Panc1 (cell line): ENCODE results near the gene CIB4. TPM values are rescaled to one million over a fixed set of nuclear protein-coding genes. Genes with fewer than 3 reads are reported as not detected.

Source experiments
- ATAC-seq: fragments of 200-7000 bp; cut with Tn5 transposase; 2 replicates; pipeline ENCODE4 v1.9.1; 2020; ENCODE audit warnings: mild to moderate bottlenecking, moderate library complexity
- BruUV-seq: library from RNA; stranded (reverse); fragments of 400-500 nt; replicated peaks from 2 replicates; lab custom pipeline; 2021; lab: Mats Ljungman, UMichigan
- CTCF ChIA-PET: fragments of 300-600 bp; sonication (Branson Sonifier 250); formaldehyde crosslinking; loops from one replicate; lab custom pipeline; 2022; ENCODE audit warnings: antibody characterized with exemption; lab: Charles Lee
- POLR2A ChIA-PET: fragments of 300-600 bp; sonication (Branson Sonifier 250); formaldehyde crosslinking; loops from one replicate; lab custom pipeline; 2022; ENCODE audit warnings: antibody characterized with exemption; lab: Charles Lee
- DNase-seq: peaks from one replicate; pipeline ENCODE4 v3.0.0-alpha.2; 2010; ENCODE audit warnings: low read depth, low spot score
- H3K27ac ChIP-seq: 2 replicates; pipeline ENCODE4 v1.5.1; 2011; ENCODE audit warnings: mild to moderate bottlenecking, low read length, inconsistent platforms
- H3K27me3 ChIP-seq: fragments of 200-500 bp; sonication (Bioruptor generic); 2 replicates; pipeline ENCODE4 v1.6.0; 2014; ENCODE audit warnings: low read length, inconsistent platforms; ENCODE audit not compliant: control insufficient read depth, insufficient read depth
- H3K36me3 ChIP-seq: fragments of 200-500 bp; sonication (Bioruptor generic); 2 replicates; pipeline ENCODE4 v1.5.1; 2014; ENCODE audit warnings: inconsistent platforms, mild to moderate bottlenecking, low read length, moderate library complexity; ENCODE audit not compliant: control insufficient read depth, insufficient read depth
- H3K4me1 ChIP-seq: 2 replicates; pipeline ENCODE4 v1.5.1; 2011; ENCODE audit warnings: inconsistent platforms, mild to moderate bottlenecking, low read length, moderate library complexity; ENCODE audit not compliant: control insufficient read depth, insufficient read depth
- H3K4me3 ChIP-seq, 2 experiments: 2 replicates each; pipeline ENCODE4 v1.5.1; 2011 to 2012; ENCODE audit warnings: low read depth in 2 of 2, low read length in 2 of 2, mild to moderate bottlenecking in 2 of 2, inconsistent platforms in 1 of 2, moderate library complexity in 1 of 2
- H3K9me3 ChIP-seq: fragments of 200-500 bp; sonication (Bioruptor generic); 2 replicates; pipeline ENCODE4 v1.5.1; 2014; ENCODE audit warnings: low read depth, mild to moderate bottlenecking, inconsistent platforms, low read length, moderate library complexity; ENCODE audit not compliant: control insufficient read depth, insufficient read depth
- CTCF ChIP-seq: fragments of 450-650 bp; IDR thresholded peaks from 2 replicates; pipeline ENCODE4 v1.5.1; 2017; ENCODE audit warnings: mild to moderate bottlenecking
- POLR2AphosphoS5 ChIP-seq: IDR thresholded peaks from 2 replicates; pipeline ENCODE4 v1.6.1; 2012; ENCODE audit warnings: mild to moderate bottlenecking, low read depth, low read length, moderate library complexity
- SIN3A ChIP-seq: IDR thresholded peaks from 2 replicates; pipeline ENCODE4 v1.6.1; 2012; ENCODE audit warnings: low read depth, mild to moderate bottlenecking, low read length, moderate library complexity, borderline replicate concordance; ENCODE audit not compliant: insufficient read depth
- TCF7L2 ChIP-seq: IDR thresholded peaks from 2 replicates; pipeline ENCODE4 v1.6.1; 2011; ENCODE audit warnings: mild to moderate bottlenecking, low read depth, low read length, inconsistent platforms
- in situ Hi-C: cut with HindIII; loops from 2 replicates; pipeline ENCODE4 v1.10.0; 2016; ENCODE audit warnings: low sequenced_read_pairs, low pct_unique_long_range_greater_than_20kb
- intact Hi-C: fragments of 100-400 bp; cut with micrococcal nuclease; formaldehyde crosslinking; loops from one replicate; pipeline ENCODE4 v1.10.0; 2022; ENCODE audit not compliant: unreplicated experiment
- total RNA-seq: library from RNA; stranded (reverse); gene quantifications from one replicate; pipeline ENCODE4 v1.2.1, GENCODE V29; 2021; ENCODE audit not compliant: unreplicated experiment
- TF ChIP-seq, protein P1 (sequence below), 2 experiments: IDR thresholded peaks; 2 replicates each; pipeline ENCODE4 v1.6.1; 2011 to 2012; ENCODE audit warnings: low read depth in 2 of 2, control low read depth in 1 of 2, low read length in 1 of 2, mild to moderate bottlenecking in 1 of 2, moderate library complexity in 1 of 2; ENCODE audit not compliant: insufficient read depth in 1 of 2

The CIB4 gene
- total RNA-seq, 1 experiment from 2014 or later: 0.33 TPM

GRCh38 chr2:26670931-26671460 lies 29.8 kb upstream of the CIB4 start:
- no peaks in the 10 kb centered on the region for H3K9me3 ChIP-seq
- ChIA-PET POLR2A (no interaction called here), CTCF (no interaction called here)
- H3K27ac ChIP-seq: no peak overlapping the region
- TF ChIP-seq TCF7L2 (no peak), CTCF (no peak), POLR2AphosphoS5 (no peak), SIN3A (no peak)
- TF ChIP-seq, protein P1, sequence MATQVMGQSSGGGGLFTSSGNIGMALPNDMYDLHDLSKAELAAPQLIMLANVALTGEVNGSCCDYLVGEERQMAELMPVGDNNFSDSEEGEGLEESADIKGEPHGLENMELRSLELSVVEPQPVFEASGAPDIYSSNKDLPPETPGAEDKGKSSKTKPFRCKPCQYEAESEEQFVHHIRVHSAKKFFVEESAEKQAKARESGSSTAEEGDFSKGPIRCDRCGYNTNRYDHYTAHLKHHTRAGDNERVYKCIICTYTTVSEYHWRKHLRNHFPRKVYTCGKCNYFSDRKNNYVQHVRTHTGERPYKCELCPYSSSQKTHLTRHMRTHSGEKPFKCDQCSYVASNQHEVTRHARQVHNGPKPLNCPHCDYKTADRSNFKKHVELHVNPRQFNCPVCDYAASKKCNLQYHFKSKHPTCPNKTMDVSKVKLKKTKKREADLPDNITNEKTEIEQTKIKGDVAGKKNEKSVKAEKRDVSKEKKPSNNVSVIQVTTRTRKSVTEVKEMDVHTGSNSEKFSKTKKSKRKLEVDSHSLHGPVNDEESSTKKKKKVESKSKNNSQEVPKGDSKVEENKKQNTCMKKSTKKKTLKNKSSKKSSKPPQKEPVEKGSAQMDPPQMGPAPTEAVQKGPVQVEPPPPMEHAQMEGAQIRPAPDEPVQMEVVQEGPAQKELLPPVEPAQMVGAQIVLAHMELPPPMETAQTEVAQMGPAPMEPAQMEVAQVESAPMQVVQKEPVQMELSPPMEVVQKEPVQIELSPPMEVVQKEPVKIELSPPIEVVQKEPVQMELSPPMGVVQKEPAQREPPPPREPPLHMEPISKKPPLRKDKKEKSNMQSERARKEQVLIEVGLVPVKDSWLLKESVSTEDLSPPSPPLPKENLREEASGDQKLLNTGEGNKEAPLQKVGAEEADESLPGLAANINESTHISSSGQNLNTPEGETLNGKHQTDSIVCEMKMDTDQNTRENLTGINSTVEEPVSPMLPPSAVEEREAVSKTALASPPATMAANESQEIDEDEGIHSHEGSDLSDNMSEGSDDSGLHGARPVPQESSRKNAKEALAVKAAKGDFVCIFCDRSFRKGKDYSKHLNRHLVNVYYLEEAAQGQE (IDR thresholded peaks at IDR 0.05; ENCODE audit: insufficient read depth in 1 of 2, low read depth in 2 of 2, low read length in 1 of 2): no peak
- no peak overlapping the region for H3K4me3 ChIP-seq
- in situ Hi-C loops: no loop called here
- intact Hi-C loops: no loop called here
- no TSS peak for BruUV-seq
- no peaks in the 10 kb centered on the region for H3K4me1 ChIP-seq
- peaks cover 2% of the 10 kb centered on the region; the same call in 1 of the 2 replicates for H3K27me3 ChIP-seq
- no peaks in the 10 kb centered on the region for H3K36me3 ChIP-seq
- ATAC-seq: no peak
- no peak for DNase-seq

- H3K4me3 ChIP-seq: no peak overlapping the region
- POLR2A ChIA-PET: no interaction called here
- no peaks in the 10 kb centered on the region for H3K36me3 ChIP-seq
- no peaks in the 10 kb centered on the region for H3K4me1 ChIP-seq
- CTCF ChIA-PET: no interaction called here
- no peak for ATAC-seq
- no peak overlapping the region for H3K27ac ChIP-seq
- in situ Hi-C loops (no loop called here), intact Hi-C loops (no loop called here)
- H3K27me3 ChIP-seq: peaks cover 6% of the 10 kb centered on the region
- TF ChIP-seq TCF7L2 (no peak), CTCF (no peak), POLR2AphosphoS5 (no peak), SIN3A (no peak)
- TF ChIP-seq, protein P1 (IDR thresholded peaks at IDR 0.05; ENCODE audit: insufficient read depth in 1 of 2, low read depth in 2 of 2, low read length in 1 of 2): no peak
- no peak for DNase-seq
- no TSS peak for BruUV-seq
- H3K9me3 ChIP-seq: no peaks in the 10 kb centered on the region
These were observed 29.0 kb upstream of the CIB4 start for GRCh38 chr2:26670171-26670570.
